HG03097 (cell line): ENCODE data around the gene CDY1B.
"Not testable (repeated sequence)": the region's sequence is repeated elsewhere in the genome, so short reads cannot be mapped to it uniquely, and the experiment has no call there.

Experiments used
- ATAC-seq: cut with Tn5 transposase; IDR thresholded peaks from one replicate; pipeline ENCODE4 v1.9.1; 2021; ENCODE audit not compliant: unreplicated experiment, low FRiP score

CDY1B gene

GRCh38 chrY:24047919-24048318 lies at the start of gene CDY1B:
CDY1B (minus strand) TSS chrY:24048019; CDS start chrY:24047688, 331 bp downstream.
- not testable (repeated sequence) for ATAC-seq

- ATAC-seq, result not testable (repeated sequence)
These were observed 1.7 kb upstream of the CDY1B start for GRCh38 chrY:24049525-24049924.

- not testable (repeated sequence) for ATAC-seq
These were observed 4.6 kb downstream of the CDY1B start for GRCh38 chrY:24043209-24043608.

GRCh38 chrY:24039008-24039718 lies 8.7 kb downstream of the CDY1B start:
- not testable (repeated sequence) for ATAC-seq

- not testable (repeated sequence) for ATAC-seq
These were observed 21.4 kb downstream of the CDY1B start for GRCh38 chrY:24026212-24027103.
